ENCODE data around the gene SLC7A6OS.

Gene SLC7A6OS

GRCh38 chr16:68279726-68280558 lies 30.8 kb downstream of the SLC7A6OS start:
- DNase-seq (ENCODE audit: low spot score): no peak

DNA sequence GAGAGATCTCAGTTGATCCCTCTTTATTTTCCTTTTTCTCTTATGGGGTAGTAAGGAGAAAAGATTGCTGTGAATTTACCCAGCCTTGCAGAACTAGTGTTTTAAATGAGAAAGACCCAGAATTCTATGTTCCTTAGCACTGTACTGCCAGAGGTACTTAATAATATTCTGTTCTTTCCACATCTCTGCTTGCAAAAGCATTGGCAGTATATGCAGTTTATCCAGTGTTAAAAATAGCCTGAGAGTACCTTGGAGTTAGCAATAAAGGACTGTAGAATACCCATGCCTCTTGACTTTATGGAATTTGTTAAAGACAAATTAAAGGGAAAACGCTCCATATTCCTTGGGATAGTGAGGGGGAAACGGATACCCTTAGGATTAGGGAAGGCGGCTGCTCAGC lies 34.5 kb downstream of the SLC7A6OS start:
- no peak for DNase-seq (ENCODE audit: low spot score)

DNA sequence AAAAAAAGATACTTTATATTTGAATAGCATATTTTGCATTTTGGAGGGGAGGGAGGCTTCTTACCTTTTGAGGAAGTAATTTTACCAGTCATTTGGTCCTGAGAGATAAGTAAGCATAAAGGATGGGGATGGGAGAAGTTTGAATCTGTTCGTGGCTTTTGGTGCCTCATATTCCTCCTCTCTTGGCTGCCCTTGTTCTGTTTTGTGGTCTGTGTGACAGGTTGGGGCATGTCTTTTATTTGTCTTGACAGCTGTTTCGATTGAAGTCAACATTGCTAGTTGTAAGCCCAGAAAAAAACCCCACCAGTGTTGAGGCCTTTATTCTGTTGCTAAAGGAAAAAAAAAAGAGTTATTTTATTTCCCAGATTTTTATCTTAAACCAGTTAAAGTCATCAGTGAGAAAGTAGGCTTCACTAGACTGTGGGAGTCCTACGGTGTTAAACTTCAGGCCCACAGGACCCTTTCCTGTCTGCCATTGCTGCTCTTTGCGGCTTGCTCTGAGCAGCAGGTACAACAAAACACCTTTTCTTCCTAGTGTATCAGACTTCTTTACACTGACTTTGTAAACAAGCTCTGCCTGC lies 35.0 kb downstream of the SLC7A6OS start:
- DNase-seq (ENCODE audit: low spot score): no peak

GRCh38 chr16:68274441-68274840 lies 36.3 kb downstream of the SLC7A6OS start:
- DNase-seq (ENCODE audit: low spot score): no peak

GRCh38 chr16:68273896-68274295 lies 36.9 kb downstream of the SLC7A6OS start:
- DNase-seq (ENCODE audit: low spot score): no peak

DNA sequence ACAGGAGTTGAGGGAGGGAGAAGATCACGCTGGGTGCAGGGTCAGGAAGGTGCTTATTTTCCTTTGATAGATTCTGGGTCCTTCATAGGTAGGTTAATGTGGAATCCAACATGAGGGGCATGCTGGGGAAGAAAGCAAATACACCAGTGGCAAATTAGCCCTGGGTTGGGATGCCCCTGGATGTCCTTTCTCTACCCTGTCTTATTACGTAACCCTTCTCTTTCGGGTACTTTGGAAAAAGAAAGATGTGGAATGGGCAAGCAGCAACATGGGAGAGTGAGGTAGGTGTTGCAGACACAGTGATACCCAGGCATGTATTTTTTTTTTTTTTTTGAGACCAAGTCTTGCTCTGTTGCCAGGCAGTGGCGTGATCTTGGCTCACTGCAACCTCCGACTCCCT lies 37.3 kb downstream of the SLC7A6OS start:
- no peak for DNase-seq (ENCODE audit: low spot score)

DNA sequence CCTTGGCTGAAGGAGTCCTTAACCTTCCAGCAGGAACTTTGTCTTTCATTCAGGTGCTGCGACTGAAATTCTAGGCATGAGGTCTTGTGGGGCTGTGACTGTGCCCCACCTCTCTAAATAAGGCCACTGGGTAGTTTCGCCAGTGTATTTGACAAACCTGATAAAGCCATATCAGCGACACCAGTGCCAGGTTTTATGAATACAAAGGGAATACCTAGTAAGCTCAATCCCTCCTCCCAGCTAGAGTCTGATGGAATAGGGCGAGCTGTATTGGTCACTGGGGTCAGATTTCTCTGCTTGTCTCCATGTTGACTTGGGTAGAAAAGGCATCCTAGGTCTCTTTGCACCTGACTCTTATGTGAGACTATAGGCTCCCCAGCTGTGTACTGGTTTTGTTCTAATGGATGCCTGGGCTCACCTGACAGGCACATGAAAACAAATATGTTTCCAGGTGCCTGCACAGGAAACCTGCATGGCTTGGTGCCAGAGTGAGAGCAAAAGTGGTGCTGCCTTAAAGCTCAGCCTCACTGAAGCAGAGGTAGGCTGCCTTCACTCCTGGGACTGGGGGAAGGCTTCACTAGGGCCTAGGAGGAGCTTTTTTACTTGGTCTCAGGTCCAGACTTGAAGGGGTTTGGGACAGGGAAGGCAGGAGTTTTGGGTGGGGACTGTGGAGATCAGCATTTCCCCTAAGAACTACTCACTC lies 38.1 kb downstream of the SLC7A6OS start:
- no peak for DNase-seq (ENCODE audit: low spot score)

GRCh38 chr16:68270353-68270752 lies 40.4 kb downstream of the SLC7A6OS start:
- DNase-seq (ENCODE audit: low spot score): no peak

- no peak for DNase-seq (ENCODE audit: low spot score)
These were observed 41.0 kb downstream of the SLC7A6OS start for GRCh38 chr16:68269793-68270192.

DNA sequence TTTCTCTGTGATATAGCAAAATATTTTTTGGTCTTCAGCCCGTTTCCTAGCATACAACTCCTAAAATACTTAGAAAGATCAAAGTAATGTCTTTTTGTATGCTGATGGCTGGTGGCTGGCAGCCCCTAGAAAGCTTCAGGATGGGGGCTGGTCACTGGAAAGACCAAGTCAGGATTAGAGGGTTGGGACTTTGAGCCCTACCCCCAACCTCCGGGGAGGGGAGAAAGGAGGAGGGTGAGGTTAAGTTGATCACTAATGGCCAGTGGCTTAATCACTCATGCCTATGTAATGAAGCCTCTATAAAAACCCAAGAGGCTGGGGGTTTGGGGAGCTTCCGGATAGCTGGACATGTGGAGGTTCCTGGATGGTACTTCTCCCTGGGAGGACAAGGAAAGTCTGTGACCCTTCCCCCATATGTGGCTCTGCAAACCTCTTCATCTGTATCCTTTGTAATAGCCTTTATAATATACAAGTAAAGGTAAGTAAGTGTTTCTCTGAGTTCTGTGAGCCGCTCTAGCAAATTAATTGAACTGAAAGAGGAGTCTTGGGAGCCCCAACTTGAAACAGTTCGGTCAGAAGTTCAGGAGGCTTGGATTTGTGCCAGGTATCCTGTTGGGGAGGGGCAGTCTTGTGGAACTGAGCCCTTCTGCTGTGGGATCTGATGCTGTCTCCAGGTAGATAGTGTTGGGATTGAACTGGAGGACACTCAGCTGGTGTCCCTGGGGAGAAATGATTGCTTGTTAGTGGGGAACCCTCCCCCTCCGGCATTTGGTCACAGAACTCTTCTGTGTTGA lies 42.9 kb downstream of the SLC7A6OS start:
- DNase-seq (ENCODE audit: low spot score): no peak

DNA sequence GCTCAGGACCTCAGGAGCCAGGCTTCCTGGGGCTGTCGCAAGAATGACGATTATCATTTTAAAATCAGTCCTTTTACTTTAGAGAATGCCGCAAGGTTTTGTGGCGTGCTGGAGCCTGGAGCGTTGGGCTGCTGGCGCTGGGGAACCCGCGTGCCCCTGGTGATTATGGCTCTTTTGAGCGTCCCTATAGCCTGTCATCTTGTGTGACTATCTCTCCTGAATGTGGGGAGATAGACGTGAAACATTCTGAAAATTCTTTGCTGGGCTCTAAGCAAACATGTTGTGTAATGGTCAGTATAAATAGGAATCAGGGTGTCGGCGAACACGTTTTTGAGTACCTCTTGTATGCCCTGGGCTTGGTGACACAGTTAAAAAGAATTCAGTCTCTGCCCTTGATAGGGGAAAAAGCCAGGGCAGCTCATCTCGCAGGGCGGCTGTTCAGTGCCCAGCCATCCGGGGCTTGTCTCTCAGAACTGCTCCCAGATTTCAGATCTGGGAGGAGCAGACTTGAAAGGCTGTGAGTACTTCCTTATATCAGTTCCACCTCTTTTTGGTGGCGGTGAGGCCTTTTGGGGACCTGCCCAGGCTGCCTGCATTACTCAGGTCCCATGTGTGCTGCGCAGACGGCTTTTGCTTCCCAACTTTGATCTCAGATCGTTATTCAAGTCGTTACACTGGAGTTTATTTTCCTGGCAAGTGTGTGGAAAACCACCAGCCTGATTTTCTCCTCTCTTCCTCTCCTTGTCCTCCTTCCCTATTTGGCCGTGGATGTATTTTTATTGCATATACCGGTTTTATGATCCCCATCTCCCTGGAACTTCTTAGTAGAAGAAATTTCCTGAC lies 45.4 kb downstream of the SLC7A6OS start:
- DNase-seq (ENCODE audit: low spot score): peak; percentile 85

- peak; percentile 93 for DNase-seq (ENCODE audit: low spot score)
These were observed 46.3 kb downstream of the SLC7A6OS start, which contains the start of gene SLC7A6 for GRCh38 chr16:68264128-68265077. Gene SLC7A6, plus strand, starts transcription at chr16:68264526. Its CDS starts 10,201 bp downstream, at chr16:68274727.

GRCh38 chr16:68263559-68264127 lies 47.1 kb downstream of the SLC7A6OS start:
- DNase-seq (ENCODE audit: low spot score): no peak

DNA sequence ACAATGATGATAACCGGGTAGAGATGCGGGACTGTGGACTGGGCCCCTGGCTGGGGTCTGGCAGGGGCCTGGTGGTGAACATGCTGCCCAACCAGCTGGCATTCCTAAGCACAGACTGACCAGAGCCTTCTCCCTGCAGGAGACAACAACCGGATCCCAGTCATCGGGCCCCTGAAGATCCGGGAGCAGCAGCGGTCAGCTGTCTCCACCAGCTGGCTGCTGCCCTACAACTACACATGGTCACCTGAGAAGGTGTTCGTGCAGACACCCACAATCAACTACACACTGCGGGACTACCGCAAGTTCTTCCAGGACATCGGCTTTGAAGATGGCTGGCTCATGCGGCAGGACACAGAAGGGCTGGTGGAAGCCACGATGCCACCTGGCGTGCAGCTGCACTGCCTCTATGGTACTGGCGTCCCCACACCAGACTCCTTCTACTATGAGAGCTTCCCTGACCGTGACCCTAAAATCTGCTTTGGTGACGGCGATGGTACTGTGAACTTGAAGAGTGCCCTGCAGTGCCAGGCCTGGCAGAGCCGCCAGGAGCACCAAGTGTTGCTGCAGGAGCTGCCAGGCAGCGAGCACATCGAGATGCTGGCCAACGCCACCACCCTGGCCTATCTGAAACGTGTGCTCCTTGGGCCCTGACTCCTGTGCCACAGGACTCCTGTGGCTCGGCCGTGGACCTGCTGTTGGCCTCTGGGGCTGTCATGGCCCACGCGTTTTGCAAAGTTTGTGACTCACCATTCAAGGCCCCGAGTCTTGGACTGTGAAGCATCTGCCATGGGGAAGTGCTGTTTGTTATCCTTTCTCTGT lies 51.5 kb downstream of the SLC7A6OS start:
- DNase-seq (ENCODE audit: low spot score): no peak

DNA sequence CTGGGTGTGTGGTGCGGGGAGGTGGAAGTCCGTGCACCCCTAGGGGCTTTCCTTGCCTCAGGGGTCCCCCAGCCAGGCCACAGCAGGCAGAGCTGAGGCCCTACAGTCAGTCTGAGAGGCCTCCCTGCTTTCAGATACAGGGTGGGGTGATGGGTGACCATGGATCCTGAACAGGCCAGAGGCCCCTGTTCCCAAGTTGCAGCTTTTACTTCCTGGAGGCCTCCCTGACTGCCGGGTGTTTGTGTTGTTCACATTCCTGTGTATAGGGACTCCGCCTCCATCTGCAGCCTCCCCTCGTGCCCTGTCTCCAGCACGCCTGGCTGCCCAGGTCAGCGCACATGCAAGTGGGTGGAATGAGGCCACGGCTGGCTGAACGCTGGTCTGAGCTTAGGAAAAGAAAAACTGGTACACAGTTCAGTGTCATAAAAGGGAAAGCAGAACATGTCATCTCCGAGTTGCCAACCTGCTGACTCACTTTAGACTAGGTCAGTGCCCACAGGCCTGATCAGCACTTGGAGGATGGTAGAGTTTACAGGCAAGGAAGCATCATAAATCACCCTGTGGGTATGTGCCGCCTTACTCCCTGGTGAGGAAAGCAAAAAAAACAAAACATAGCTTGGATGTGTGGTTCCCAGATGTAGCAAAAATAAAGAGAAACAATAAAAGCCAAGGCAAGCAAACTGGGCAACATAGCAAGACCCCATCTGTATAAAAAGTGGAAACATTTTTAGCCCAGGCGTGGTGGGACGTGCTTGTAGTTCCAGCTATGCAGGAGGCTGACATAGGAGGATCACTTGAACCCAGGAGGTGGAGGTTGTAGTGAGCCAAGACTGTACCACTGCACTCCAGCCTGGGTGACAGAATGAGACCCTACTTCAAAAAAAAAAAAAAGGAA lies 52.6 kb downstream of the SLC7A6OS start:
- DNase-seq (ENCODE audit: low spot score): no peak

DNA sequence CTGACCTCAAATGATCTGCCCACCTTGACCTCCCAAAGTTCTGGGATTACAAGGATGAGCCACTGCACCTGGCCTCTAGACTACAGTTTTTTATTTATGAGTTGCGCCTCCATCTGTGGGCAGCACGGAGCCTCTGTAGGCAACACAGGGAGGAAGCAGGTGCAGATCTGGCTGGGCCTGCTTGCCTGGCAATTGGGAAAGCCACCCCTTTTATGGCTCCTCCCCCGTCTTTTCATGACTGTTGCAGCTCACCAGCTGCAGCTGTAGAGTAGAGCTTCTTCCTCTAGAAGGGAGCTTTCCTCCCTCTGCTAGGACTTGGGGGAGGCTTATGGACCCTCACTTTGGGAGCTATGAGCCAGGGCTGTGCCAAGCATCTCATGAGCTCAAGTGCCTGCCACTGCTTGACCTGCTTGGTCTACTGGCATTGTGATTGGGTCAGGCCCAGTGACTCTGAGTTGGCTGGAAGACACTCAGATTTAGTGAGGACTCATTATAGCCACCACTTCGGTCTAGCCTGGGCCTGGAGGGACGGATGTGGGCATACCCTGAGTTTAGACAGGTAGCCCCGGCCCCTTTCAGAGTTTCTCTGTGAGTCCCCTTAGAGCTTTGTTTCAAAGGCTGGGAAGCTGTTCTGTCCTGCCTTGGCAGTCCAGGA lies 53.4 kb downstream of the SLC7A6OS start:
- DNase-seq (ENCODE audit: low spot score): no peak

DNA sequence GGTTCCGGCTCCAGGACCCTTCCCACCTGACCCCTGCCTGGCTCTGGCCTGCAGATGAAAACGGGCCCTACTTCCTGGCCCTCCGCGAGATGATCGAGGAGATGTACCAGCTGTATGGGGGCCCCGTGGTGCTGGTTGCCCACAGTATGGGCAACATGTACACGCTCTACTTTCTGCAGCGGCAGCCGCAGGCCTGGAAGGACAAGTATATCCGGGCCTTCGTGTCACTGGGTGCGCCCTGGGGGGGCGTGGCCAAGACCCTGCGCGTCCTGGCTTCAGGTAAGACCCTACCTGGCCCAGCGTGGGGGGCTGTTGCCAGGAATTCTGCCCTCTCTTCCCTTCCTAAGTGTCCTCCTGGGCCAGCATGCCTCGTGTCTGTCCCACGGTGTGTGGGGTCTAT lies 55.0 kb downstream of the SLC7A6OS start:
- DNase-seq (ENCODE audit: low spot score): no peak
